GM12873 (cell line): ENCODE measurements around the gene ALMS1.

Source experiments
- CTCF ChIP-seq: IDR thresholded peaks from 2 replicates; pipeline ENCODE4 v1.5.1; 2012; ENCODE audit warnings: low read depth, mild to moderate bottlenecking, moderate library complexity, low read length, control low read depth; ENCODE audit not compliant: insufficient read depth; ENCODE audit errors: missing control alignments

Gene ALMS1, protein sequence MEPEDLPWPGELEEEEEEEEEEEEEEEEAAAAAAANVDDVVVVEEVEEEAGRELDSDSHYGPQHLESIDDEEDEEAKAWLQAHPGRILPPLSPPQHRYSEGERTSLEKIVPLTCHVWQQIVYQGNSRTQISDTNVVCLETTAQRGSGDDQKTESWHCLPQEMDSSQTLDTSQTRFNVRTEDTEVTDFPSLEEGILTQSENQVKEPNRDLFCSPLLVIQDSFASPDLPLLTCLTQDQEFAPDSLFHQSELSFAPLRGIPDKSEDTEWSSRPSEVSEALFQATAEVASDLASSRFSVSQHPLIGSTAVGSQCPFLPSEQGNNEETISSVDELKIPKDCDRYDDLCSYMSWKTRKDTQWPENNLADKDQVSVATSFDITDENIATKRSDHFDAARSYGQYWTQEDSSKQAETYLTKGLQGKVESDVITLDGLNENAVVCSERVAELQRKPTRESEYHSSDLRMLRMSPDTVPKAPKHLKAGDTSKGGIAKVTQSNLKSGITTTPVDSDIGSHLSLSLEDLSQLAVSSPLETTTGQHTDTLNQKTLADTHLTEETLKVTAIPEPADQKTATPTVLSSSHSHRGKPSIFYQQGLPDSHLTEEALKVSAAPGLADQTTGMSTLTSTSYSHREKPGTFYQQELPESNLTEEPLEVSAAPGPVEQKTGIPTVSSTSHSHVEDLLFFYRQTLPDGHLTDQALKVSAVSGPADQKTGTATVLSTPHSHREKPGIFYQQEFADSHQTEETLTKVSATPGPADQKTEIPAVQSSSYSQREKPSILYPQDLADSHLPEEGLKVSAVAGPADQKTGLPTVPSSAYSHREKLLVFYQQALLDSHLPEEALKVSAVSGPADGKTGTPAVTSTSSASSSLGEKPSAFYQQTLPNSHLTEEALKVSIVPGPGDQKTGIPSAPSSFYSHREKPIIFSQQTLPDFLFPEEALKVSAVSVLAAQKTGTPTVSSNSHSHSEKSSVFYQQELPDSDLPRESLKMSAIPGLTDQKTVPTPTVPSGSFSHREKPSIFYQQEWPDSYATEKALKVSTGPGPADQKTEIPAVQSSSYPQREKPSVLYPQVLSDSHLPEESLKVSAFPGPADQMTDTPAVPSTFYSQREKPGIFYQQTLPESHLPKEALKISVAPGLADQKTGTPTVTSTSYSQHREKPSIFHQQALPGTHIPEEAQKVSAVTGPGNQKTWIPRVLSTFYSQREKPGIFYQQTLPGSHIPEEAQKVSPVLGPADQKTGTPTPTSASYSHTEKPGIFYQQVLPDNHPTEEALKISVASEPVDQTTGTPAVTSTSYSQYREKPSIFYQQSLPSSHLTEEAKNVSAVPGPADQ (N-terminal part only)

DNA sequence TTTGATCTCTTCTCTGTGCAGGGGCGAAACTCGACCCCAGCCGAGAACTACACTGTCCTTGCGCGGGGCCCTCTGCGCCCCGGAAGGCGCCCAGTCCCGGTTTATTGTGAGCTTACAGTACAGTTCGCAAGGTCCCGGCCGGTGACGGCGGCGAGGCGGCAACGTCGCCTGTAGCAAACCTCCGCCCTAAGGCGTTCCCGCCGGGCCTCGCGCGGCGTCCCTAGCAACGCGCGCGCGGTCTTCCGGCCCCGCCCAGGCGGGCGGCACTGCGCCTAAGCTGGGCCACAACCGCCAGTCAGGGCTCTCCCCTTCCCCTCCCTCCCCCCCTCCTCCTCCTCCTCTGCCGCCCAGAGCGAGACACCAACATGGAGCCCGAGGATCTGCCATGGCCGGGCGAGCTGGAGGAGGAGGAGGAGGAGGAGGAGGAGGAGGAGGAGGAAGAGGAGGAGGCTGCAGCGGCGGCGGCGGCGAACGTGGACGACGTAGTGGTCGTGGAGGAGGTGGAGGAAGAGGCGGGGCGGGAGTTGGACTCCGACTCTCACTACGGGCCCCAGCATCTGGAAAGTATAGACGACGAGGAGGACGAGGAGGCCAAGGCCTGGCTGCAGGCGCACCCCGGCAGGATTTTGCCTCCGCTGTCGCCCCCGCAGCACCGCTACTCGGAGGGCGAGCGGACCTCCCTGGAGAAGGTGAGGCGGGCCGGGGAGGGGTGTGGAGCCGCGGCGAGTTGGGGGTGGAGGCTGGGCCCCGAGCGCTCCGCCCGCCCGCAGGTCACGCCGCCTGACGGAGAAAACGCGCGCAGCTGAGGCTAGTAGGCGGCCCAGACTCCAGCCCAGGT lies at the start of gene ALMS1:
TSS of gene ALMS1 (plus strand) at position 333 of the 838 bp plus-strand sequence. CDS start at position 366, 33 bp downstream.
- peak; percentile 4 for TF ChIP-seq CTCF

DNA sequence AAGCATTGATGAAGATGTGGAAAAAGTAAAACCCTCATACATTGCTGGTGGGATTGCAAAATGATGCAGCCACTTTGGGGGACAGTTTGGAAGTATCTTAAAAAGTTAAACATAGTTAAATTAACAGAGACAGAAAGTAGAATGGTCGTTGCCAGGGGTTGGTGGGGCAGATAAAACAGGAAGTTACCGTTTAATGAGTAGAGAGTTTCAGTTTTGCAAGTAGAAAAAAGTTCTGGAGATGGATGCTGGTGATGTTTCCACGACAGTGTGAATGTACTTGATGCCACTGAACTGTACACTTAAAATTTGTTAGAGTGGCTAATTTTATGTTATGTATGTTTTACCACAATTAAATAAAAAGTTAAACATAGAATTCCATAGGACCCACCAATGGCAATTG lies 47.8 kb upstream of the ALMS1 start:
- no peak for TF ChIP-seq CTCF

DNA sequence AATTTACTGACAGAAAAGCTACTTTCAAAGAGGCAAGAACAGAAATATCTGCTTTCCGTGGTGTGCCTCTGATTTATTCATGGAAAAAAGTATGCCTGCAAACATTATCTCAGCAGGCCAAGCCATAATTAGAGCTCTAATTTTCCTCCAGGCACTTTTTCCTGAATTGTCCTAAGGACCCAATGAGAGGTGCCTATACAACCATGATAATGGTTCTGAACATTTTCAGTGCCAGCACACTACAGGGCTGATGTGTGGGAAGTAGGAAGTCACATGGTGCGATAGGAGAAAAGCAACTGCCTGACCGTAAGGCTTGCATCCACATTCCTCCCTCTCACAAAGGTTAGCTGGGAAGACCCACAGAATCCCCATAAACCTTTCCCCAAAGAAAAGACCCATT lies 46.4 kb upstream of the ALMS1 start:
- TF ChIP-seq CTCF = no peak

- TF ChIP-seq CTCF = no peak
These were observed 44.6 kb upstream of the ALMS1 start for GRCh38 chr2:73341039-73341438.

- TF ChIP-seq CTCF = no peak
These were observed 41.6 kb upstream of the ALMS1 start for GRCh38 chr2:73343992-73344391.

- no peak for TF ChIP-seq CTCF
These were observed 35.5 kb upstream of the ALMS1 start for GRCh38 chr2:73350035-73350691.
